ENCODE measurements around the gene ERBB3. TPM values are rescaled to one million over a fixed set of nuclear protein-coding genes. Genes with fewer than 3 reads are reported as not detected.

ERBB3 gene
- total RNA-seq, 1 donor from 2014 or later: 221 TPM

DNA sequence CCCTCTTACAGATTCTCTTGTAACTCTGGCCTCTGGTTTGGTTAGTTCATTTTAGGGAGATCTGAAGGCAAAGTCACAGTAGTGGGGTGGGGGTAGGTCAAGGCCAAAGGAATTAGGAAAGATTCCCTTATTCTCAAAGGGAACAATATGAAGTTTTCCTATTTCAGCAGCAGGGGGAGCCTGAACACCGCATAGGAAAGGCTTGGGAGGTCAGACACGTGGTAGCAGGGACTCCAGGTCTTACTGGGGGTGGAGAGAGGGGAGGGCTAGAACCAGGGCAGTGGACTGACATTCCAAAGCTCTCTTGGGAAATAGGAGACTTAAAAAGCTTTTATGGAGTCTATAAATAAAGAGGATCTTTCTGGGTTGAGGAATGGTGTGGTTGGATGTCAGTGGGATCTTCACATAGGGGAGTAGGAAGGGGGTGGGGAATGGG lies 39.4 kb downstream of the ERBB3 start:
- H3K9me3 Mint-ChIP-seq (ENCODE audit: low read depth): no peaks in the 10 kb centered on the region
- peak; percentile 66 for TF ChIP-seq CTCF (IDR thresholded peaks at IDR 0.05; ENCODE audit: unreplicated experiment)
- peak overlapping the region; percentile 99 for H3K27ac Mint-ChIP-seq
- peak; percentile 39 for DNase-seq (ENCODE audit: low spot score, unreplicated experiment)
- peaks cover 27% of the 10 kb centered on the region for H3K4me1 Mint-ChIP-seq (ENCODE audit: low read depth)
- H3K36me3 Mint-ChIP-seq (ENCODE audit: insufficient read depth): peaks cover 11% of the 10 kb centered on the region
- H3K27me3 Mint-ChIP-seq: no peaks in the 10 kb centered on the region
- peak overlapping the region; percentile 96 for H3K4me3 Mint-ChIP-seq (ENCODE audit: low read depth)

GRCh38 chr12:56120158-56120846 lies 40.3 kb downstream of the ERBB3 start:
- Mint-ChIP-seq H3K4me3 (ENCODE audit: low read depth) (no peak overlapping the region), H3K27me3 (no peaks in the 10 kb centered on the region), H3K27ac (no peak overlapping the region), H3K9me3 (ENCODE audit: low read depth) (no peaks in the 10 kb centered on the region), H3K36me3 (ENCODE audit: insufficient read depth) (peaks cover 11% of the 10 kb centered on the region), H3K4me1 (ENCODE audit: low read depth) (peaks cover 28% of the 10 kb centered on the region)
- no peak for TF ChIP-seq CTCF (IDR thresholded peaks at IDR 0.05; ENCODE audit: unreplicated experiment)
- DNase-seq (ENCODE audit: low spot score, unreplicated experiment): no peak

GRCh38 chr12:56121204-56121870 lies 41.4 kb downstream of the ERBB3 start:
- H3K27ac Mint-ChIP-seq: no peak overlapping the region

DNA sequence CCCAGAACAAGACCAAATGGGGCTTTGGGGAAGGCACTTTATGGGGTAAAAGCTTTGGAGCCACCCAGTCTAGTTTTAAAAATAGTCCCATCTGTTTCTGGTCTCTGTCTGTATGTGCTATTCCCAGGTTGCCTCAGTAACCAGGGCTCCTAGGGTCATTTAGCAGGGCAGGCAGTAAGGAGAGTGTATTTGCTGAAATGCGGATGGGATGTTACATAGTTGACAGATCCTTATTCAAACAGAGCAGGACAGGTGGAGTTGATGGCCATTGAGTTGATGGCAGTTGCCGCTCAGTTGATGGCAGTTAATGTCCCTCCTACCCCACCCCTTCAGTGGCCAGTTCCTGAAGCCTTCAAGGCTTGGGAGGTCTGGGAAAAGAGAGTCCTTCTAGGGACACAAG lies 42.7 kb downstream of the ERBB3 start:
- peaks cover 43% of the 10 kb centered on the region for H3K4me1 Mint-ChIP-seq (ENCODE audit: low read depth)
- no peak overlapping the region for H3K4me3 Mint-ChIP-seq (ENCODE audit: low read depth)
- no peaks in the 10 kb centered on the region for H3K9me3 Mint-ChIP-seq (ENCODE audit: low read depth)
- DNase-seq (ENCODE audit: low spot score, unreplicated experiment): no peak
- TF ChIP-seq CTCF (IDR thresholded peaks at IDR 0.05; ENCODE audit: unreplicated experiment): no peak
- H3K36me3 Mint-ChIP-seq (ENCODE audit: insufficient read depth): peaks cover 4% of the 10 kb centered on the region
- no peaks in the 10 kb centered on the region for H3K27me3 Mint-ChIP-seq
- H3K27ac Mint-ChIP-seq: no peak overlapping the region

More at GRCh38 chr12:56121204-56121870, 41.4 kb downstream of the ERBB3 start:
- DNase-seq (ENCODE audit: low spot score, unreplicated experiment): no peak
- Mint-ChIP-seq H3K4me3 (ENCODE audit: low read depth) (no peak overlapping the region), H3K27me3 (no peaks in the 10 kb centered on the region), H3K9me3 (ENCODE audit: low read depth) (no peaks in the 10 kb centered on the region), H3K4me1 (ENCODE audit: low read depth) (peaks cover 32% of the 10 kb centered on the region), H3K36me3 (ENCODE audit: insufficient read depth) (peaks cover 11% of the 10 kb centered on the region)
- TF ChIP-seq CTCF (IDR thresholded peaks at IDR 0.05; ENCODE audit: unreplicated experiment): no peak

GRCh38 chr12:56124133-56124532 lies 44.2 kb downstream of the ERBB3 start:
- no peaks in the 10 kb centered on the region for H3K9me3 Mint-ChIP-seq (ENCODE audit: low read depth)
- H3K36me3 Mint-ChIP-seq (ENCODE audit: insufficient read depth): peaks cover 2% of the 10 kb centered on the region
- no peak for DNase-seq (ENCODE audit: low spot score, unreplicated experiment)
- TF ChIP-seq CTCF (IDR thresholded peaks at IDR 0.05; ENCODE audit: unreplicated experiment): no peak
- H3K27ac Mint-ChIP-seq: peak overlapping the region; percentile 72
- H3K4me3 Mint-ChIP-seq (ENCODE audit: low read depth): no peak overlapping the region
- no peaks in the 10 kb centered on the region for H3K27me3 Mint-ChIP-seq
- peaks cover 41% of the 10 kb centered on the region for H3K4me1 Mint-ChIP-seq (ENCODE audit: low read depth)
